Fibroblast of pulmonary artery (primary cell): Measurements from ENCODE around the gene GEMIN4.
"Not testable (repeated sequence)": the region's sequence is repeated elsewhere in the genome, so short reads cannot be mapped to it uniquely, and the experiment has no call there.

Experiments
- DNase-seq: peaks from one replicate; pipeline ENCODE4 v3.0.0-alpha.2; 2010; ENCODE audit warnings: low read depth
- H3K4me3 ChIP-seq: replicated peaks from 2 replicates; pipeline ENCODE4 v1.5.1; 2011; ENCODE audit warnings: low read depth, mild to moderate bottlenecking, control low read depth, low read length, moderate library complexity
- TF ChIP-seq, protein P1 (sequence below): IDR thresholded peaks from 2 replicates; pipeline ENCODE4 v1.5.1; 2011; ENCODE audit warnings: mild to moderate bottlenecking, control low read depth, low read length, inconsistent platforms; ENCODE audit errors: missing control alignments

GEMIN4 gene

DNA sequence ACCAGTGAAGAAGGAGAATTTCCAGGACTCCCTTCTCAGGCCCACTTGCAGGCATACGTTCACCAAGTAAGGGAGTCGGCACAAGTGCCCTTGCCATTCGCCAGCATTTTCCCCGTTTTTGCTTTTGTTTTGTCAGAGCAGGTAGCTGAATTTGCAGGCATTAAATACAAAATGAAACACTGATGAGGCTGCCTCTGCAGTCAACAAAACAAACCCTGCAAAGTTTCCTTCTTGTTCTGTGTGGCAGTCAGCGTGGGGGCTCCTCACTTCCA, 22.2 kb upstream of the GEMIN4 start:
- H3K4me3 ChIP-seq, result no peak overlapping the region
- TF ChIP-seq, protein P1, sequence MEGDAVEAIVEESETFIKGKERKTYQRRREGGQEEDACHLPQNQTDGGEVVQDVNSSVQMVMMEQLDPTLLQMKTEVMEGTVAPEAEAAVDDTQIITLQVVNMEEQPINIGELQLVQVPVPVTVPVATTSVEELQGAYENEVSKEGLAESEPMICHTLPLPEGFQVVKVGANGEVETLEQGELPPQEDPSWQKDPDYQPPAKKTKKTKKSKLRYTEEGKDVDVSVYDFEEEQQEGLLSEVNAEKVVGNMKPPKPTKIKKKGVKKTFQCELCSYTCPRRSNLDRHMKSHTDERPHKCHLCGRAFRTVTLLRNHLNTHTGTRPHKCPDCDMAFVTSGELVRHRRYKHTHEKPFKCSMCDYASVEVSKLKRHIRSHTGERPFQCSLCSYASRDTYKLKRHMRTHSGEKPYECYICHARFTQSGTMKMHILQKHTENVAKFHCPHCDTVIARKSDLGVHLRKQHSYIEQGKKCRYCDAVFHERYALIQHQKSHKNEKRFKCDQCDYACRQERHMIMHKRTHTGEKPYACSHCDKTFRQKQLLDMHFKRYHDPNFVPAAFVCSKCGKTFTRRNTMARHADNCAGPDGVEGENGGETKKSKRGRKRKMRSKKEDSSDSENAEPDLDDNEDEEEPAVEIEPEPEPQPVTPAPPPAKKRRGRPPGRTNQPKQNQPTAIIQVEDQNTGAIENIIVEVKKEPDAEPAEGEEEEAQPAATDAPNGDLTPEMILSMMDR, result no peak
- DNase-seq, result no peak

DNA sequence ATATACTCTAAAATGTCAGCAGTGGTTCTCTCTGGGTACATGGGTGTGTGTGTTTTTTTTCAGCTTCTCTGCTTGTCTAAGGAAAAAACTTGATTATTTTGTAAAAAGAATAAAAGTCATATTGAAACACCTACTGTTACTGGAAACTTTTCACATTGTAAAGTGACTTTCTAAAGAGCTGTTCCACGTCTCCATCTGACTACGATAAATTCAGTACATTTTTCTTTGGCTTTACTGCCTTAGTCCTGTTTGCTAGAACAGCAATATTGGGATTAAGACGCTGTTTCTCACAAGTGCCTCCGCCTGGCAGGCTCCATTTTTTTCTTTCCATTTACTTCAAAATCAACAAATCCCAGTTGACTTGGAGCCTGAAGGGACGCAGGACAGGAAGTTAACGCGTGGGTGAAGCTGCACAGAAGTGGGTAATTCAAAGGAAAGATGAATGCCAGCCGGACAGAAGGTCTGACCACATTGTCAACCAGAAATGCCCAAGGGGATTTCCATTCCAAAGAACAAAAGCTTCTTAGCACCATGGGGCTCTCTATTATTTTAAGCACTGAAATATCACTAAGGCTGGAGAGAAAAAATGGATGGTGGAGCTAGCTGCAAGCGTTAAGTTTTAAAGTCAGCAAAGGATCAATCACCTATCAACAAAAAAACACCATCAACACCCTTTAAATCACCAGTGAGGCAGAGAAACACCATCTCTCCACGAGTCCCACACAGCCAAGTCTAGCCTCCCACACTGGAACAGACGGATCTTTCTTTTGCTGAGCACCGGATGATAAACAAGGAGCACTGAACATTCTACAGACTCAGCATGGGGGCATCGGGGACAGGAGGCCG, 21.6 kb upstream of the GEMIN4 start:
- DNase-seq, result no peak
- TF ChIP-seq, protein P1, result no peak
- no peak overlapping the region for H3K4me3 ChIP-seq

GRCh38 chr17:773016-773415, 21.0 kb upstream of the GEMIN4 start:
- TF ChIP-seq, protein P1, result no peak
- no peak for DNase-seq

DNA sequence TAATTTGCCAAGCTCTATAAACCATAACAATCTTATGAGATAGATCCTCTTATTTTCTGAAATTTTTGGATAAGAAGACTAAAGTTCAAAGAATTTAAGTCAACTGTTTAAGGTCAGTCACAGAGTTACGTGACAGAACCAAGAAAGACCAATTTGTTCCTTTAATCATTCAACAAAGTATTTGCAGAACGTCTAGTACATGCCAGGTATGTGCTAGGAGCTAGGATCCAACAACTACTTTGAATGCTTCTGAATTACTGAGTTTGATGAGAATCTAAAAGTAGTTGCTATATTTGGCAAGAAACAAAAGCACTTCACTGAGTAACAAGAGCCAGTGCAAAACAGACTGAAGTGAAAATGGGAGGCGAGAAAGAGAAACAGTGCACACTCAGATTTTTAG, 15.0 kb upstream of the GEMIN4 start:
- TF ChIP-seq, protein P1, result no peak
- DNase-seq, result no peak
- no peak overlapping the region for H3K4me3 ChIP-seq

More at GRCh38 chr17:773016-773415, 21.0 kb upstream of the GEMIN4 start:
- H3K4me3 ChIP-seq, result no peak overlapping the region

DNA sequence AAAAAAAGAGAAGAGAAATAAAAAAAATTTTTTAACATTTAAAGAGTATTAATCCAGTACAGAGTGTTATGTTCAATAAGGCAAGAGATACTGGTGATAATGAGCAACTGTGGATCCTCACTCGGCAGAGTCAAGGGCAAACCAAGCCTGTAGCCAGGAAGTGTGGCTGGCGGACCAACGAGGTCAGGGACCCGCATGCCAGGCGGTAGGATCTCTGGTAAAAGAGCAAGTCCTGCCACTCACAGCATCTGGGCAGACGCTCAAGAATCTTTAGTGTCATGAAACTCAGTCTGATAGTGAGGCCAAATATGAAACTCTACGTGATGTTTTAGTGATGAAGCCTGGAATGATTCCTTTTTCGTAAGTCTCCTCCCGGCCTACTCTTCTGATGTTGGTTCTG, 8.3 kb upstream of the GEMIN4 start:
- TF ChIP-seq, protein P1, result no peak
- no peak for DNase-seq
- no peak overlapping the region for H3K4me3 ChIP-seq

DNA sequence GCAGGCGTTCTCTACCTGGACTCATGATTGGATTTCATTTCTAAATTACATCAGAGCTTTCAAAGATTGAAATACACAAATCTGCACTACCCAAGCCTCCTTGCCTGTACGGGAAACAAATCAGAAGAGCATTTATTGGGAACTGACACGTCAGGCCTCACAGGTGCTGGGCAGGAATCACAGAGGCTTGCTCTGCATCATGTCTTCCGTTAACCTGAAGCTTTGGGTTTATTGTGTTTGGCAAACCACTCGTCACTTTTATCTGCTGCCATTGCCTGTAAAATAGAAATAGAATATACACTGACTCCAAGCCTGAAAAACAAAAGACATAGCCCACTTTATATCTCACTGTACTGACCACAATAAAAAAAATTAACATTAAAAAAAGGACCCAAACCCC, 7.9 kb upstream of the GEMIN4 start:
- no peak for DNase-seq
- no peak overlapping the region for H3K4me3 ChIP-seq
- TF ChIP-seq, protein P1, result no peak

DNA sequence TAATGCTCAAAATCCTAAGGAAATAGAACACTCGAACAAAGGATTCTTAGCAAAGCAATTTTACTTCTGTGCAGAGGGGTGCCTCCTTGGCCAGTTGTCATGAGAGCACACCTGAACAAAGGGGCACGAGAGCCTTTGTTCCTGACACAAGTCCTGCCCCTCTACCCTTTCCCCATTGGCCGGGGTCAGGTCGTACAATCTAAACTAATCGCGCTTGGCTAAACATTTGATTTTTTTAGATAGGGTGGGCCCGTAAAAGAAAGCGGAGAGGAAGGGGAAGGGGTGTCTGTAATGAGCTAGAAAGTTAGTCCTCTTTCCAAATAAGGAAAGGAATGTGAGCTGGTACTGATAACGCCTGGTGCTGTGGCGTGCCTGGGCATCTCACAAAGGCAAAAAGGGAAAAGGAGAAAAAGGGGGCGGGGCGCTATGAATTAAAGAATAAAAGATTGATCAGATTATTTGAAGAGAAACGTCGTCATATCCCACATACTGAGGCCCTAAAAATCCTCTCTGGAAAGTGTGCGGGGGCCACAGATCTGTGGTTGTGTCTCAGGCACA, 4.0 kb upstream of the GEMIN4 start:
- not testable (repeated sequence) for DNase-seq

GRCh38 chr17:755319-755961, 3.4 kb upstream of the GEMIN4 start:
- H3K4me3 ChIP-seq, DNase-seq: not testable (repeated sequence)

More for the DNA sequence above, 4.0 kb upstream of the GEMIN4 start:
- not testable (repeated sequence) for H3K4me3 ChIP-seq
